GM21526 (cell line): ENCODE results near the gene ZNF205.
"Not testable (repeated sequence)": the region's sequence is repeated elsewhere in the genome, so short reads cannot be mapped to it uniquely, and the experiment has no call there.

ENCODE experiments used
- ATAC-seq: cut with Tn5 transposase; IDR thresholded peaks from one replicate; pipeline ENCODE4 v1.9.1; 2021; ENCODE audit warnings: moderate library complexity; ENCODE audit not compliant: unreplicated experiment, low FRiP score

ZNF205 gene

GRCh38 chr16:3129137-3130131 is 17.0 kb downstream of the ZNF205 start:
- peak; percentile 53 for ATAC-seq

GRCh38 chr16:3131755-3132377 is 19.5 kb downstream of the ZNF205 start:
- no peak for ATAC-seq

GRCh38 chr16:3133844-3134243 is 21.5 kb downstream of the ZNF205 start:
- no peak for ATAC-seq

GRCh38 chr16:3134338-3135125 is 22.1 kb downstream of the ZNF205 start, which contains the start of gene ZNF213:
TSS of gene ZNF213 (plus strand) at chr16:3135029. CDS start at chr16:3137281, 2,252 bp downstream.
- peak; percentile 79 for ATAC-seq

- peak; percentile 34 for ATAC-seq
Observed at GRCh38 chr16:3135126-3135715, 22.8 kb downstream of the ZNF205 start.

GRCh38 chr16:3137267-3137666 is 24.9 kb downstream of the ZNF205 start:
- no peak for ATAC-seq

GRCh38 chr16:3138342-3138741 is 26.0 kb downstream of the ZNF205 start:
- ATAC-seq, result no peak

- no peak for ATAC-seq
Observed at GRCh38 chr16:3138823-3139426, 26.5 kb downstream of the ZNF205 start.

GRCh38 chr16:3139561-3139960 is 27.2 kb downstream of the ZNF205 start:
- not testable (repeated sequence) for ATAC-seq

GRCh38 chr16:3140603-3141427 is 28.4 kb downstream of the ZNF205 start:
- ATAC-seq, result no peak

GRCh38 chr16:3141781-3142311 is 29.5 kb downstream of the ZNF205 start:
- ATAC-seq, result no peak

GRCh38 chr16:3142327-3142726 is 29.9 kb downstream of the ZNF205 start:
- no peak for ATAC-seq

GRCh38 chr16:3142770-3143169 is 30.4 kb downstream of the ZNF205 start:
- ATAC-seq, result no peak

- no peak for ATAC-seq
Observed at GRCh38 chr16:3143189-3143588, 30.8 kb downstream of the ZNF205 start.

GRCh38 chr16:3143598-3144320 is 31.4 kb downstream of the ZNF205 start:
- ATAC-seq, result no peak

- ATAC-seq, result no peak
Observed at GRCh38 chr16:3144321-3144983, 32.1 kb downstream of the ZNF205 start.

- no peak for ATAC-seq
Observed at GRCh38 chr16:3145151-3145550, 32.8 kb downstream of the ZNF205 start.

GRCh38 chr16:3145660-3146059 is 33.3 kb downstream of the ZNF205 start:
- no peak for ATAC-seq
